Measurements from ENCODE around the gene NBEAL2. TPM values are rescaled to one million over a fixed set of nuclear protein-coding genes. Genes with fewer than 3 reads are reported as not detected.

NBEAL2 gene
- polyA plus RNA-seq, 3 donors, result 10.4 to 622 (median 17.3) TPM

DNA sequence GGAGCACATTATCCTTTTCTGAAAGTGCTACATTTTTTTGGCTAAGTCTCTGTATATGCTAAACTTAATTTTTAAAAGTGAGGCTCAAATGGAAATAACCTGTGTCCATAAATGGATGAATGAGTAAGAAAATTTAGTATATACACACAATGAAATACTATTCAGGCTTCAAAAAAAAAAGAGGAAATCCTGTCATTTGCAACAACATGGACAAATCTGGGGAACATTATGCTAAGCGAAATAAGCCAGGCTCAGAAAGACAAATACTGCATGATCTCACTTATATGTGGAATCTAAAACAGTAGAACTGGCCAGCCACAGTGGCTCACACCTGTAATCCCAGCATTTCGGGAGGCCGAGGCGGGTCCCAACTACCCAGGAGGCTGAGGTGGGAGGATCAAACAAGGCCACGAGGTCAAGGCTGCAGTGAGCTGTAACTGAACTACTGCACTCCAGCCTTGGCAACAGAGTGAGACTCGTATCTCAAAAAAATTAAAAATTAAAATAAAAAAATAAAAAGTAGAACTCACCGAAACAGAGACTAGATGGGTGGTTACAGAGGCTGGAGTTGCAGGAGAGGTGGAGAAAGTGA, 28.7 kb upstream of the NBEAL2 start:
- peak overlapping the region in 1 of 2 donors; percentile 37 for H3K27ac ChIP-seq (ENCODE audit: low read depth in 1 of 2, low read length in 2 of 2)

DNA sequence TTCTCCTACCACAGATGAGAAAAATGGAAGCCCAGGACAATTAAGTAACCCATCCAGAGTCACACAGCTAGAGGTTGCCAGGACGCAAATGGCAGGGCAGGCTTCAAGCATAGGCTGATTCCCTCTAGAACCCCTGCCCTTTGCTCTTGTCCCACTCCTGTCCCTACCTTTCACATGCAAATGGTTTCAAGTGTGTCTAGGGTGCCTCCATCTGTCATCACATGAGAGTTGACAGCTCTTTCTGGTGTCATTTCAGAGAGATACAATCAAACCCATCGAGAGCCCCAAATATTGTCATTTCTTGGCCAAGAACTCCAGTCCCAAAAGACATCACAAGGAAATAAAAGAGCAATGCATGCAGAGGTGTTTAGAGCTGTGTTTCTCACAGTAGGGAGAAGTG, 26.7 kb upstream of the NBEAL2 start:
- no peak for DNase-seq
- peak overlapping the region; percentile 63 for H3K4me2 ChIP-seq (replicated peaks; ENCODE audit: extremely low read depth, low read length, poor library complexity, severe bottlenecking)
- H4K20me1 ChIP-seq (ENCODE audit: insufficient read depth, low read length), result peaks cover 97% of the 10 kb centered on the region
- H3K4me3 Mint-ChIP-seq, result peak overlapping the region in 1 of 2 donors; percentile 76
- WGBS (ENCODE audit: insufficient coverage), result 83% methylated on average over 1 of the region's 2 CpGs
- peaks cover 0 to 2% (median 0%) of the 10 kb centered on the region in 7 donors for H3K9me3 Mint-ChIP-seq
- H3K4me3 ChIP-seq (replicated peaks in 1 of 3; ENCODE audit: low read depth in 2 of 3, low read length in 3 of 3), result peak overlapping the region in 1 of 3 experiments; percentile 56
- no peaks in the 10 kb centered on the region for H3K9me3 ChIP-seq (replicated peaks in 1 of 2; ENCODE audit: control insufficient read depth in 1 of 2, insufficient read depth in 1 of 2, low read length in 2 of 2)
- H3K9ac ChIP-seq (ENCODE audit: insufficient read depth, low read length, poor library complexity, severe bottlenecking), result no peak overlapping the region
- H3K27me3 ChIP-seq (ENCODE audit: control insufficient read depth in 2 of 2, insufficient read depth in 2 of 2, low read length in 2 of 2), result no peaks in the 10 kb centered on the region
- H3K27ac ChIP-seq (ENCODE audit: low read depth in 1 of 2, low read length in 2 of 2), result peak overlapping the region; percentile 57 to 78
- peaks cover 94 to 98% of the 10 kb centered on the region in 2 donors for H3K4me1 ChIP-seq (ENCODE audit: control insufficient read depth in 1 of 2, insufficient read depth in 2 of 2, low read length in 2 of 2)
- H3K27me3 Mint-ChIP-seq (ENCODE audit: low read depth in 3 of 3), result no peaks in the 10 kb centered on the region
- peak overlapping the region; percentile 87 to 95 (median 93) for H3K27ac Mint-ChIP-seq
- H3K36me3 ChIP-seq (replicated peaks in 1 of 2; ENCODE audit: control insufficient read depth in 1 of 2, insufficient read depth in 2 of 2, low read length in 2 of 2), result no peaks in the 10 kb centered on the region
- peaks cover 18 to 26% of the 10 kb centered on the region in 2 donors for H3K36me3 Mint-ChIP-seq
- H3K4me1 Mint-ChIP-seq, result peaks cover 94% of the 10 kb centered on the region
- intact Hi-C loops (cut with micrococcal nuclease), result loop anchor here in 1 of 2 donors (5.0 to 10.0 kb wide), 2 partner anchors 34 to 548 kb away; partner anchors contain the start of genes CCR5AS and CCRL2
- peaks cover 95% of the 10 kb centered on the region for H3K79me2 ChIP-seq (ENCODE audit: insufficient read depth, low read length)
- TF ChIP-seq, protein P1, sequence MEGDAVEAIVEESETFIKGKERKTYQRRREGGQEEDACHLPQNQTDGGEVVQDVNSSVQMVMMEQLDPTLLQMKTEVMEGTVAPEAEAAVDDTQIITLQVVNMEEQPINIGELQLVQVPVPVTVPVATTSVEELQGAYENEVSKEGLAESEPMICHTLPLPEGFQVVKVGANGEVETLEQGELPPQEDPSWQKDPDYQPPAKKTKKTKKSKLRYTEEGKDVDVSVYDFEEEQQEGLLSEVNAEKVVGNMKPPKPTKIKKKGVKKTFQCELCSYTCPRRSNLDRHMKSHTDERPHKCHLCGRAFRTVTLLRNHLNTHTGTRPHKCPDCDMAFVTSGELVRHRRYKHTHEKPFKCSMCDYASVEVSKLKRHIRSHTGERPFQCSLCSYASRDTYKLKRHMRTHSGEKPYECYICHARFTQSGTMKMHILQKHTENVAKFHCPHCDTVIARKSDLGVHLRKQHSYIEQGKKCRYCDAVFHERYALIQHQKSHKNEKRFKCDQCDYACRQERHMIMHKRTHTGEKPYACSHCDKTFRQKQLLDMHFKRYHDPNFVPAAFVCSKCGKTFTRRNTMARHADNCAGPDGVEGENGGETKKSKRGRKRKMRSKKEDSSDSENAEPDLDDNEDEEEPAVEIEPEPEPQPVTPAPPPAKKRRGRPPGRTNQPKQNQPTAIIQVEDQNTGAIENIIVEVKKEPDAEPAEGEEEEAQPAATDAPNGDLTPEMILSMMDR (IDR thresholded peaks at IDR 0.05), result no peak
- no peak overlapping the region for H2AFZ ChIP-seq (ENCODE audit: insufficient read depth, low read depth, low read length, poor library complexity, severe bottlenecking)

More for the DNA sequence above, 28.7 kb upstream of the NBEAL2 start:
- peaks cover 97% of the 10 kb centered on the region for H4K20me1 ChIP-seq (ENCODE audit: insufficient read depth, low read length)
- Mint-ChIP-seq H3K36me3 (peaks cover 32 to 42% of the 10 kb centered on the region in 2 donors), H3K27ac (peak overlapping the region in 6 of 7 donors; percentile 13 to 97 (median 76)), H3K4me3 (no peak overlapping the region), H3K4me1 (peaks cover 96% of the 10 kb centered on the region), H3K27me3 (ENCODE audit: low read depth in 3 of 3) (no peaks in the 10 kb centered on the region), H3K9me3 (peaks cover 0 to 2% (median 0%) of the 10 kb centered on the region in 7 donors)
- no peaks in the 10 kb centered on the region for H3K9me3 ChIP-seq (replicated peaks in 1 of 2; ENCODE audit: control insufficient read depth in 1 of 2, insufficient read depth in 1 of 2, low read length in 2 of 2)
- peak overlapping the region in 1 of 3 experiments; percentile 61 for H3K4me3 ChIP-seq (replicated peaks in 1 of 3; ENCODE audit: low read depth in 2 of 3, low read length in 3 of 3)
- H3K36me3 ChIP-seq (replicated peaks in 1 of 2; ENCODE audit: control insufficient read depth in 1 of 2, insufficient read depth in 2 of 2, low read length in 2 of 2), result peaks cover 6 to 17% of the 10 kb centered on the region in 2 donors
- DNase-seq, result no peak
- no peak overlapping the region for H2AFZ ChIP-seq (ENCODE audit: insufficient read depth, low read depth, low read length, poor library complexity, severe bottlenecking)
- H3K4me1 ChIP-seq (ENCODE audit: control insufficient read depth in 1 of 2, insufficient read depth in 2 of 2, low read length in 2 of 2), result peaks cover 92 to 93% of the 10 kb centered on the region in 2 donors
- no peak overlapping the region for H3K9ac ChIP-seq (ENCODE audit: insufficient read depth, low read length, poor library complexity, severe bottlenecking)
- peak overlapping the region; percentile 7 for H3K4me2 ChIP-seq (replicated peaks; ENCODE audit: extremely low read depth, low read length, poor library complexity, severe bottlenecking)
- TF ChIP-seq, protein P1 (IDR thresholded peaks at IDR 0.05), result no peak
- intact Hi-C loops (cut with micrococcal nuclease), result loop anchor here in 1 of 2 donors (5.0 to 10.0 kb wide), 2 partner anchors 37 to 546 kb away; partner anchors contain the start of genes CCR5AS and CCRL2
- peaks cover 95% of the 10 kb centered on the region for H3K79me2 ChIP-seq (ENCODE audit: insufficient read depth, low read length)
- no peaks in the 10 kb centered on the region for H3K27me3 ChIP-seq (ENCODE audit: control insufficient read depth in 2 of 2, insufficient read depth in 2 of 2, low read length in 2 of 2)
- 90% methylated on average over 4 of the region's 7 CpGs for WGBS (ENCODE audit: insufficient coverage)

All from CD14-positive monocyte (primary cell).